Esophagus (tissue), 2 donors: ENCODE data around the gene MRPL12. TPM values are rescaled to one million over a fixed set of nuclear protein-coding genes. Genes with fewer than 3 reads are reported as not detected.
A peak's percentile ranks its signal among the peaks of the same experiment; 100 is the strongest.

Experiments
- H3K27ac ChIP-seq, 2 donors: one replicate each; pipeline ENCODE4 v1.5.1; 2013; ENCODE audit warnings: low read depth in 2 of 2, mild to moderate bottlenecking in 2 of 2, inconsistent platforms in 1 of 2, low read length in 1 of 2, moderate library complexity in 1 of 2
- H3K27me3 ChIP-seq, 2 donors: one replicate each; pipeline ENCODE4 v1.6.1; 2013; ENCODE audit warnings: low read length in 2 of 2, control low read depth in 1 of 2, mild to moderate bottlenecking in 1 of 2; ENCODE audit not compliant: insufficient read depth in 2 of 2, control insufficient read depth in 1 of 2
- H3K36me3 ChIP-seq, 2 donors: one replicate each; pipeline ENCODE4 v1.6.1; 2013; ENCODE audit warnings: low read length in 1 of 2; ENCODE audit not compliant: control insufficient read depth in 2 of 2, insufficient read depth in 2 of 2
- H3K4me1 ChIP-seq, 2 donors: one replicate each; pipeline ENCODE4 v1.6.1; 2013; ENCODE audit warnings: low read length in 1 of 2; ENCODE audit not compliant: control insufficient read depth in 2 of 2, insufficient read depth in 2 of 2
- H3K4me3 ChIP-seq, 2 donors: one replicate each; pipeline ENCODE4 v1.5.1; 2013; ENCODE audit warnings: low read length in 2 of 2, mild to moderate bottlenecking in 2 of 2, low read depth in 1 of 2, moderate library complexity in 1 of 2
- H3K9me3 ChIP-seq, 2 donors: one replicate each; pipeline ENCODE4 v1.6.1; 2013; ENCODE audit warnings: mild to moderate bottlenecking in 2 of 2, low read depth in 1 of 2, low read length in 1 of 2, moderate library complexity in 1 of 2; ENCODE audit not compliant: control insufficient read depth in 2 of 2, insufficient read depth in 1 of 2
- WGBS, 2 donors: extraction: QIAGEN DNeasy Blood & Tissue Kit; methylation state at CpG; one replicate each; pipeline ENCODE4 v1.1.7; 2013; 5-methylcytosine and 5-hydroxymethylcytosine counted together
- polyA plus RNA-seq, 2 donors: library from polyadenylated mRNA; stranded (reverse); fragments of 200-250 nt; gene quantifications; one replicate each; pipeline ENCODE4 v1.2.3, GENCODE V29; 2013
- donor health status: healthy with polysubstance abuse.
- donor health status: Bipolar disorder and iron deficiency.

Gene MRPL12
- polyA plus RNA-seq, 2 donors: 136 to 173 TPM

GRCh38 chr17:81720267-81721071 lies 17.3 kb downstream of the MRPL12 start:
- no peaks in the 10 kb centered on the region for H3K27me3 ChIP-seq
- WGBS, 2 donors: 85 to 87% methylated on average over 33 of the region's 33 CpGs
- peaks cover 0 to 31% of the 10 kb centered on the region in 2 donors for H3K36me3 ChIP-seq
- H3K4me3 ChIP-seq: no peak overlapping the region
- H3K4me1 ChIP-seq: peaks cover 0 to 14% of the 10 kb centered on the region in 2 donors
- H3K9me3 ChIP-seq: no peaks in the 10 kb centered on the region
- H3K27ac ChIP-seq: no peak overlapping the region

DNA sequence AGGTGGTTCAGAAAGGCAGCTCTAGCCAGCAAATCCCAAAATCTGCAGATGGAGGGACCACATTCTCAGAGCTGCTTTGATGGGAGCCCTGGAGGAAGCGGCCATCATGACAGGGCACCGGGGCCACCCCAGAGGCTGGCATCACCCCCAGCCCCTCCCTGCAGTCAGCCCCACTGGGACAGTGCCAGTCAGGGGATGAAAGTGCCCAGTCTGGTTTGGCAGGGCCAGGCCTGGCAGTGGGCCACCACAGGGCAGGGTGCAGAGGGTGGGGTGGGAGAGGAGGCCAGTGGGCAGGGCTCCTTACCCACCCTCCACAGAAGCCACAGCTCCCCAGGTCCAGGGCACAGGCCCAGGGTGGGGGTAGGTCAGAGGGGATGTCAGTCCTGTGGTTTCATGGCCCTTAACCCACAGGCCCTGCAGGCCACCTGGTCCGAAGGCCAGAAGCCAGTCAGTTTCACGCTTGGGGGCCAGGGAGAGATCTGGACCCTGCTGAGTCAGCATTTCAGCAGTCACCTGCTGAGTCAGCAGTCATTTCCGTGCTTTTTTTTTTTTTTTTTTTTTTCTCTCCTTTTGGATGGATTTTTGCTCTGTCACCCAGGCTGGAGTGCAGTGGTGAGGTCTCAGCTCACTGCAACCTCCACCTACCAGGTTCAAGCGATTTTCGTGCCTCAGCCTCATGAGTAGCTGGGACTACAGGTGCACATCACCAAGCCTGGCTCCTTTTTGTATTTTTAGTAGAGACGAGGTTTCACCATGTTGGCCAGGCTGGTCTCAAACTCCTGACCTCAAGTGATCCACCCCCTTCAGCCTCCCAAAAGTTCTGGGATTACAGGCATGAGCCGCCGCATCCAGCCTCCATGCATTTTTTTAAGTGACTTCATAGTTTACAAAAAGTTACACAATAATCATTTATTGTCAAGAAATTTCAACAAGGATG lies 19.3 kb downstream of the MRPL12 start:
- H3K27me3 ChIP-seq: no peaks in the 10 kb centered on the region
- no peak overlapping the region for H3K4me3 ChIP-seq
- WGBS, 2 donors: 30 to 36% methylated on average over 10 of the region's 10 CpGs
- no peaks in the 10 kb centered on the region for H3K9me3 ChIP-seq
- peaks cover 0 to 14% of the 10 kb centered on the region in 2 donors for H3K36me3 ChIP-seq
- H3K27ac ChIP-seq: peak overlapping the region; percentile 91 to 96
- H3K4me1 ChIP-seq: peaks cover 0 to 14% of the 10 kb centered on the region in 2 donors

DNA sequence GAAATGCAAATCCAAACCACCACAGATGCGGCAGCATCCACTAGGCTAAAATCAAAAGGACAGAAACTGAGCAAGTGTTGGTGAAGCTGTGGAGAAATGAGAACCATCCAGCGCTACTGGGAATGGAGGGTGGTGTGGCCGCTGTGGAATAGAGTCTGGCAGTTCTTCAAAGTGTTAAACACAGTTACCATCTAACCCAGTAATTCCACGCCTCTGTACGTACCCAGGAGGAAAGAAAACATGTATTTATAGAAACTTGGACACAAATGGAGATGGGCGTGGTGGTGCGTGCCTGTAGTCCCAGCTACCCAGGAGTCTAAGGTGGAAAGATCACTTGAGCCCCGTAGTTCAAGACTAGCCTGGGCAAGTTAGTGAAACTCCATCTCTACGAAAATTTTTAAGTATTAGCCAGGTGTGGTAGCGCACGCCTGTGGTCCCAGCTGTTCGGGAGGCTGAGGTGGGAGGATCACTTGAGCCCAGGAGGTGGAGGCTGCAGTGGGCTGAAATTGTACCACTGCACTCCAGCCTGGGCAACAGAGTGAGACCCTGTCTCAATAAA lies 20.6 kb downstream of the MRPL12 start:
- Histone ChIP-seq H3K9me3 (no peaks in the 10 kb centered on the region), H3K4me1 (peaks cover 0 to 14% of the 10 kb centered on the region in 2 donors), H3K27ac (peak overlapping the region; percentile 91 to 93), H3K4me3 (no peak overlapping the region), H3K27me3 (no peaks in the 10 kb centered on the region), H3K36me3 (peaks cover 0 to 12% of the 10 kb centered on the region in 2 donors)
- WGBS, 2 donors: 31 to 35% methylated on average over 12 of the region's 12 CpGs

GRCh38 chr17:81725439-81725838 lies 22.3 kb downstream of the MRPL12 start:
- WGBS, 2 donors: 75 to 80% methylated on average over 9 of the region's 9 CpGs
- Histone ChIP-seq H3K4me1 (peaks cover 0 to 14% of the 10 kb centered on the region in 2 donors), H3K27ac (peak overlapping the region; percentile 49 to 65), H3K36me3 (peaks cover 0 to 6% of the 10 kb centered on the region in 2 donors), H3K27me3 (no peaks in the 10 kb centered on the region), H3K9me3 (no peaks in the 10 kb centered on the region), H3K4me3 (no peak overlapping the region)

- Histone ChIP-seq H3K4me1 (peaks cover 0 to 14% of the 10 kb centered on the region in 2 donors), H3K27me3 (no peaks in the 10 kb centered on the region), H3K9me3 (no peaks in the 10 kb centered on the region), H3K4me3 (no peak overlapping the region), H3K27ac (peak overlapping the region; percentile 49 to 66), H3K36me3 (peaks cover 0 to under 1% of the 10 kb centered on the region in 2 donors)
- WGBS, 2 donors: 42 to 47% methylated on average over 9 of the region's 9 CpGs
Observed at GRCh38 chr17:81726004-81726403, 22.8 kb downstream of the MRPL12 start.

DNA sequence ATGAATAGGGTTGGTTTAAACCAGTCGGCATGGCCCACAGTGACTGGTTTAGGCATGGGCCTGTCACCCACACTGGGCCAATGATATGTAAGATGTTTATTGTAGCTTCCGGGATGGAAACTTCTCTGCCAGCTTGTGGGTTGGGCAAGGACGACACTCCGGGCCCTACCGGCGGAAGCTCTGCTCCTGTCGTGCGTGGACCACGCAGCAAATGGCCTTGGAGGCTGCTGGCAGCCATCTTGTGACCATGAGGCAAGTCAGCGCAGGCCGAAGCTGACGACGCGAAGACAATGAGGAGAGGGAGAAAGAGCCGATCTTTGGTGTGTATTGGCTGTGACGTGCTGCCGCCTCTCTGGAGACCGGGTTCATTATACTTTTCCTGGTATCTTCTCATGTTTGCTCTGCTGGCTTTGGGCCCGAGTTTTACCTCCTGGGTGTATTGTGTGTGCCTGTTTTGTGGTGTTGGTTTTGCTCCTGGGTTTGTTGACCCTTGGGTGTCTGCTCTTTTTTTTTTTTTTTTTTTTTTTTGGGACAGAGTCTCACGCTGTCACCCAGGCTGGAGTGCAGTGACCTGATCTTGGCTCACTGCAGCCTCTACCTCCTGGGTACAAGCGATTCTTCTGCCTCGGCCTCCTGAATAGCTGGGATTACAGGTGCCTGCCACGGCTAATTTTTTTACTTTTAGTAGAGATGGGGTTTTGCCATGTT lies 24.3 kb downstream of the MRPL12 start:
- H3K27ac ChIP-seq: peak overlapping the region; percentile 49 to 62
- no peaks in the 10 kb centered on the region for H3K9me3 ChIP-seq
- 53 to 60% methylated on average over 23 of the region's 23 CpGs for WGBS, 2 donors
- no peak overlapping the region for H3K4me3 ChIP-seq
- peaks cover 0 to 9% of the 10 kb centered on the region in 2 donors for H3K4me1 ChIP-seq
- H3K36me3 ChIP-seq: no peaks in the 10 kb centered on the region
- H3K27me3 ChIP-seq: no peaks in the 10 kb centered on the region

DNA sequence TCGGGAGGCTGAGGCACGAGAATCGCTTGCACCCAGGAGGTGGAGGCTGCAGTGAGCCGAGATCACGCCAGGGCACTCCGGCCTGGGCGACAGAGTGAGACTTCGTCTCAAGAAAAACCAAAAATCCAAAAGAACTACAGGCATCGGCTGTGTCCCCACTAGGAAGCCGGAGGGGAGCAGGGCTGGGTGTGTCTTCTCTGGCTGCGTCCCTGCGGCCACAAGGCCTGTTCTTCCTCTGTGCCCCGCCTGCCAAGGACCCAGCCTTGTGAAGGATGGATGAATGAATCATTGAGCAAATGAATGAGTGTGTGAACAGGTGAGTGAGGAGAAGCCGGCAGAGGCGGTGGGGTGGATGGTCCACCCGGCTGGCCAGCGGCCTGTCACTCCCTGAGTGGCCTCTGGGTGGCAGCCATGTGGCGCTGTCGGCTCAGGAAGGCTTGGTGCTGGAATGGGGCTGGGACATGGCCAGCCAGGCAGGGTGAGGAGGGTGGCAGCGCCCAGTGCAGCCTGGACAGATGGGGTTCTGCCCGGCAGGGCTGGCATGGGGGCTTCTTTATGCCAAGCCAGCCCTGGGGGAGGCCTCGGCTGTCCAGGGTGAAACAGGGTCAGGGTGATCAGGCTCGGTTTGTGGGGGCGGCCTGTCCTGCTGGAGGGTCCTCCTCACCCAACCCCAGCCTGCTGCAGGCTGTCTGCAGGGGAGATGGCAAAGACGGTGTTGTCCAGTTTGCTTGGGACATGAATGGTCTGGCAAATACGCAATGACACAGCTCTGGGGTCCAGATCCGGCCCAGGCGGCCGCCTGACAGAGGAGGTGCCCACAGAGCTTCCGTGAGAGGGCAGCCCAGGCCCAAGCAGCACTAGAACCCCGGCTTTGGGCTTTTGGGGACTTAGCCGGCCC lies 30.6 kb downstream of the MRPL12 start:
- peak overlapping the region; percentile 35 to 74 for H3K27ac ChIP-seq
- no peaks in the 10 kb centered on the region for H3K27me3 ChIP-seq
- WGBS, 2 donors: 39% methylated on average over 32 of the region's 32 CpGs
- H3K4me1 ChIP-seq: peaks cover 0 to 29% of the 10 kb centered on the region in 2 donors
- H3K36me3 ChIP-seq: no peaks in the 10 kb centered on the region
- H3K9me3 ChIP-seq: no peaks in the 10 kb centered on the region
- H3K4me3 ChIP-seq: no peak overlapping the region

DNA sequence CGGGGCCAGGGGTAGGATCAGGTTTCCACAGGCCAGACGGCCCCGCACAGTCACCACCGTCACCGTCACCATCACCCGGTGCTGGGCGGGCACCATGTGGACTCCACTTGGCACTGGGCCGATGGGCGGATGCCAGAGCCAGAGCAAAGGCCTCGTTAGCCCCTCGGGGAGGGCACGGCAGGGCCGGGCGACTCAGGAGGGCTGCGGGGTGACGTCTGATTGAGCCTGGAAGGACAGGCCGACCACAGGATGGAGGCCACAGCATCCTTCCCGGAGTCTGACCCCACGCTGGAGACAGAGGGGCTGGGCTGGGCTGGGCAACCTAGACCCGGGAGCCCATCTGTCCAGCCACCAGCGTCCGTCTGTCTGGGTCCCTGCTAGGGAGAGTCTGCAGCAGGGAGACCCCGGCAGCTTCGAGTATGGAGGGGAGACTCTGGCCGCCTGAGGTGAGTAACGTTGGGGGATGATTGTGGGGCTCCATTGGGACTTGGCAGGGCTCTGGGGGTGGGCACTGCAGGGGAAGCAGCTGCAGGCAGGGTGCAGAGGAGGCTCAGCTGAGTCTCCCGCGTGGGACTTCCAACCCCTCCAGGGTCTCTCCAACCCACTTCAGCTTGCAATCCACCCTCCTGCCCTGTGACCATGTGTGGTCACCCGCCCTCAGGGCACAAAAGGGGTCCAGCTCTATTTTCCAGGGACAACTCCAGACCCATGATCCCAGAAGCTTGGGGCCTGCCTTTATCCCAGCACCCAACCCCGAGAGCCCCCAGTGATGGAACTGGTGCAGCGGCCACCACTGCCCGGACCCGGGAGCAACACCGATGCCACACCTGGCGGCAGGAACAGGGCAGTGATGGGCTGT lies 31.5 kb downstream of the MRPL12 start:
- no peaks in the 10 kb centered on the region for H3K27me3 ChIP-seq
- no peak overlapping the region for H3K4me3 ChIP-seq
- no peaks in the 10 kb centered on the region for H3K36me3 ChIP-seq
- peaks cover 0 to 29% of the 10 kb centered on the region in 2 donors for H3K4me1 ChIP-seq
- 60 to 61% methylated on average over 35 of the region's 35 CpGs for WGBS, 2 donors
- peak overlapping the region in 1 of 2 donors; percentile 95 for H3K27ac ChIP-seq
- H3K9me3 ChIP-seq: no peaks in the 10 kb centered on the region
